ENCODE results near the gene AMIGO3.

AMIGO3 gene

DNA sequence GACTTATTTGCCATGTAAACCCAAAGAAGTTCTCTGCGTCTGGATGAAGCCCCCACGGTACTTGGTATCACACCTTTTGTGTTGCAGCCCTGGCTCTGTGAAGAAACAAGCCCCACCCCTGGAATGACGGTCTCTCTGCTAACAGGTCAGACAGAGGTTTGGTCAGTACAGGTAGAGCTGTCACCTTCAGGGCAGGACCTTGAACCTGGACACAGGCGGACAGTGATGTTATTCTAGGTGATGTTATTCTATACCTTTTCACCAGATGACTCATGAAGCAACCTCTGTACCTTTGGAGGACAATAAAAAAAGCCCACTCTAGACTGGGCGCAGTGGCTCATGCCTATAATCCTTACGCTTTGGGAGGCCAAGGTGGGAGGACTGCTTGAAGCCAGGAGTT lies 15.3 kb upstream of the AMIGO3 start:
- TF ChIP-seq GATA1 (IDR thresholded peaks at IDR 0.05; ENCODE audit: low read depth, low read length), result no peak
- no peak for TF ChIP-seq POLR2A (IDR thresholded peaks at IDR 0.05; ENCODE audit: low read length)
- no peak for DNase-seq

GRCh38 chr3:49733551-49733950 lies 14.1 kb upstream of the AMIGO3 start:
- no peak for DNase-seq
- TF ChIP-seq POLR2A (IDR thresholded peaks at IDR 0.05; ENCODE audit: low read length) (no peak), GATA1 (IDR thresholded peaks at IDR 0.05; ENCODE audit: low read depth, low read length) (no peak)

- TF ChIP-seq GATA1 (IDR thresholded peaks at IDR 0.05; ENCODE audit: low read depth, low read length), result no peak
- TF ChIP-seq POLR2A (IDR thresholded peaks at IDR 0.05; ENCODE audit: low read length), result no peak
- no peak for DNase-seq
Observed at GRCh38 chr3:49732597-49732996, 13.1 kb upstream of the AMIGO3 start.

- TF ChIP-seq GATA1 (IDR thresholded peaks at IDR 0.05; ENCODE audit: low read depth, low read length), result no peak
- TF ChIP-seq POLR2A (IDR thresholded peaks at IDR 0.05; ENCODE audit: low read length), result no peak
- DNase-seq, result peak; percentile 33 to 76
Observed at GRCh38 chr3:49729966-49730609, 10.6 kb upstream of the AMIGO3 start.

GRCh38 chr3:49727924-49728361 lies 8.5 kb upstream of the AMIGO3 start:
- DNase-seq, result no peak
- TF ChIP-seq POLR2A (IDR thresholded peaks at IDR 0.05; ENCODE audit: low read length) (no peak), GATA1 (IDR thresholded peaks at IDR 0.05; ENCODE audit: low read depth, low read length) (no peak)

GRCh38 chr3:49727154-49727923 lies 7.9 kb upstream of the AMIGO3 start:
- no peak for TF ChIP-seq POLR2A (IDR thresholded peaks at IDR 0.05; ENCODE audit: low read length)
- TF ChIP-seq GATA1 (IDR thresholded peaks at IDR 0.05; ENCODE audit: low read depth, low read length), result no peak
- no peak for DNase-seq

- no peak for DNase-seq
- TF ChIP-seq GATA1 (IDR thresholded peaks at IDR 0.05; ENCODE audit: low read depth, low read length) (no peak), POLR2A (IDR thresholded peaks at IDR 0.05; ENCODE audit: low read length) (no peak)
Observed at GRCh38 chr3:49725906-49726681, 6.6 kb upstream of the AMIGO3 start.

DNA sequence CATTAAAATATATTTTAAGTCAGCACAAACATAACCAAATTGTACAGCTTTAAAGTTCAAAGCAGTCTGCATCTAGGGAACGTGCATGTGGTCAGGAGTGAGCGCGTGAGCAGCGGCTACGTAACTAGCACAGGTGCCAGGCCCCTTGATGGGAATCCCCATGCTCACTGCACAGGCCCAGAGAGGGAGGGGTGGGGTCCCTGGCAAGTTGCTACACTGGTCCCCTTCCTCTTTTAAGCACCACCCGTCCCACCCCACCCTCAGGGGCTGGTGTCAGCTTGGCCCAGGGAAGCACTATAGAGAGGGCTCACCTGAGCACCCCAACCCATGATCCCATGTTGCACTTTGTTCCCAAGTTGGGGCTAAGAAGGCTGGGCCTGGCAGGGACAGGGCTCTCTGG lies 5.1 kb upstream of the AMIGO3 start:
- TF ChIP-seq GATA1 (IDR thresholded peaks at IDR 0.05; ENCODE audit: low read depth, low read length) (no peak), POLR2A (IDR thresholded peaks at IDR 0.05; ENCODE audit: low read length) (no peak)
- DNase-seq, result peak in 1 of 2 experiments; percentile 61

DNA sequence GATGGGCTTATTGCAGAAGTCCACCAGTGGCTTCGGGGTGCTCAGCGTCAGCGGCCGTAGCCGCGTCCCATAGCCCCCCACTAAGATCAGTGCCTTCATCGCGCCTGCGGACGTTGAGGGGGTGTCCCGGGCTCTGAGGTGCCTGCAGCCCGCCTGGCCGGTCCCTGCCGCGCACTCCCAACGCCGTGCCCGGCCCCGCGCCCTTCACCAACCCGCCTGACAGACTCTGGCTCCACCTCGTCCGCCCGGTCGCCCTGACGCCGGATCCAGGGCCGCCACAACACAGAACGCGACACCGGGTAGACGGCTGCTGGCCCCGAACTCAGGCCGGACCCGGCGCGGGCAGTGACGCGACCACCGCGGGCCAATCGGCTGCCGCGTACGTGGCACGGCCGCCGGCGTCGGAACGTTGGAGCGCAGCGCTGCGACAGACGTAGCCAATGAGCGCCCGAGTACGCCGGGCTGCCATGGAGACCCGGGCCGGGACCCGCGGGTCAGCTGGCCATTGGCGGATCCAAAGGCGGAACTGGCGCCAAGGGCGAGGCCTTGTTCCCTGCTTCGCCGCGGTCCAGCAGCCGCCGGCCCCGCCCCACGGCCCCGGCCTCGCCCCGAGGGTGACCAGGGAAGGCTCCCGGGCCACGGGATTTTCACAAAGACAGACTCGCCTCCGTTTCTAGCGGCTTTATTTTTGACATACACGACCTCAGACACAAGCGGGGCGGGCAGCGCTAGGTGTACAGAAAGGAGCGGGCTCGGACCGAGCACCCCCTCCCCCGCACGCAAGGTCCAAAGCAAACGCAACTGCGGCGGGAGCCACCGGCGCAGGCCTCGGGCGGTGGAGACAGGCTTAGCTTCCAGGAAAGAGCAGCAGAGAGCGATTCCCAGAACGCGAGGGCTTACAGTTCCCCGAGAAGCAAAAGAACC lies 4.4 kb upstream of the AMIGO3 start, which contains the start of gene GMPPB:
TSS of gene GMPPB (minus strand) at position 324 of the 924 bp plus-strand sequence. CDS start at position 99, 225 bp downstream.
- peak; percentile 66 for TF ChIP-seq POLR2A (IDR thresholded peaks at IDR 0.05; ENCODE audit: low read length)
- no peak for TF ChIP-seq GATA1 (IDR thresholded peaks at IDR 0.05; ENCODE audit: low read depth, low read length)
- DNase-seq, result peak; percentile 97

DNA sequence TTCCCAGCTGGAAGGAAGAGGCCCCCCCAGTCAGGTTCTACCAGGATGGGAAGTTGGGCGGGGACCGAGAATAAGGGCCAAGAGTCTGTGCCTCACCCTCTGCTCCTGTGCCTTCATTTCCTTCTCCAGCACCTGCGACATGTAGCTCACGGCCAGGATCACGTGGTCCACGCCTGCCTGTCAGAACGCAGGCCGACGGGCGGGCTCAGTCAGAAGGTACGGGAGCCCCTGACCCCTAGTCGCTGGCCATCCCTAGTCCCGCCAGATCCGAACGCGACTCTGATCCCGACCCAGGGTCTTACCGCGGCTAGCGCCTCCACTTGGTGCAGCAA lies 3.8 kb upstream of the AMIGO3 start:
- DNase-seq, result peak; percentile 72 to 74
- peak; percentile 47 for TF ChIP-seq POLR2A (IDR thresholded peaks at IDR 0.05; ENCODE audit: low read length)
- no peak for TF ChIP-seq GATA1 (IDR thresholded peaks at IDR 0.05; ENCODE audit: low read depth, low read length)

DNA sequence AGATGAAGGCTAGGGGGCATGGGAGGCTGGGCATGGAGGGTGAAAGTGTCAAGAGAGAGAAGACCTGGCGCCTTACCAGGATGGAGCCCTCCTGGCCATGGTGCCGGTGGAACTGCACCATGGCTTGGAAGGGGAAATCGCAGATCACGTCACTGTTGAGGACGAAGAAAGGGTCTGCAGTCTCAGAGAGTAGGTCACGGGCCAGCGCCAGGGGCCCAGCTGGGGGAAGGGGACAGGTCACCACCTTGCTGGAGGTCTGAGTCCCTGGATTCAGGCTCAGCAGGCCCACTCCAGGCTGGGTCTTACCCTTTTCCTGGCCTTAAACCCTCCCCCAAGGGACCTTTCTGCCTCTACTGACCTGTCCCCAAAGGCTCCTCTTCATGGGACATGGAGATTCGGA lies 3.4 kb upstream of the AMIGO3 start:
- no peak for DNase-seq
- no peak for TF ChIP-seq GATA1 (IDR thresholded peaks at IDR 0.05; ENCODE audit: low read depth, low read length)
- no peak for TF ChIP-seq POLR2A (IDR thresholded peaks at IDR 0.05; ENCODE audit: low read length)

GRCh38 chr3:49721896-49722781 lies 2.7 kb upstream of the AMIGO3 start:
- TF ChIP-seq GATA1 (IDR thresholded peaks at IDR 0.05; ENCODE audit: low read depth, low read length) (no peak), POLR2A (IDR thresholded peaks at IDR 0.05; ENCODE audit: low read length) (no peak)
- DNase-seq, result no peak

Data from erythroblast (primary cell).